Activated naive CD8-positive, alpha-beta T cell treated with anti-CD3 and anti-CD28 coated beads, Interleukin-2, amount 50 U/mL, for 24 hours (primary cell): ENCODE results near the gene LIPT2.

Experiments used
- ATAC-seq: fragments of 150-1000 bp; cut with Tn5 transposase; one replicate; pipeline ENCODE4 v1.10.0; 2021
- DNase-seq: peaks from one replicate; pipeline ENCODE4 v3.0.0; 2021
- H3K27ac Mint-ChIP-seq: one replicate; pipeline ENCODE4 v1.8.0; 2021; ENCODE audit warnings: mild to moderate bottlenecking, mixed read lengths
- H3K27me3 Mint-ChIP-seq: one replicate; pipeline ENCODE4 v1.8.0; 2021; ENCODE audit warnings: mixed read lengths
- H3K36me3 Mint-ChIP-seq: one replicate; pipeline ENCODE4 v1.8.0; 2021; ENCODE audit warnings: low read depth, mixed read lengths
- H3K4me1 Mint-ChIP-seq: one replicate; pipeline ENCODE4 v1.8.0; 2021; ENCODE audit warnings: mixed read lengths
- H3K4me3 Mint-ChIP-seq: one replicate; pipeline ENCODE4 v1.8.0; 2021; ENCODE audit warnings: mild to moderate bottlenecking, moderate library complexity, mixed read lengths
- H3K9me3 Mint-ChIP-seq: one replicate; pipeline ENCODE4 v1.8.0; 2021; ENCODE audit warnings: mixed read lengths

The LIPT2 gene

GRCh38 chr11:74465291-74465708 lies 28.2 kb downstream of the LIPT2 start:
- ATAC-seq (no peak), DNase-seq (no peak)
- Mint-ChIP-seq H3K4me1 (peaks cover 6% of the 10 kb centered on the region), H3K27me3 (peaks cover 33% of the 10 kb centered on the region), H3K4me3 (no peak overlapping the region), H3K36me3 (no peaks in the 10 kb centered on the region), H3K27ac (no peak overlapping the region), H3K9me3 (no peaks in the 10 kb centered on the region)

GRCh38 chr11:74464746-74465145 lies 28.8 kb downstream of the LIPT2 start:
- ATAC-seq (no peak), DNase-seq (no peak)
- H3K27me3 Mint-ChIP-seq = peaks cover 33% of the 10 kb centered on the region
- peaks cover 6% of the 10 kb centered on the region for H3K4me1 Mint-ChIP-seq
- no peaks in the 10 kb centered on the region for H3K9me3 Mint-ChIP-seq
- H3K4me3 Mint-ChIP-seq = no peak overlapping the region
- no peak overlapping the region for H3K27ac Mint-ChIP-seq
- H3K36me3 Mint-ChIP-seq = no peaks in the 10 kb centered on the region

GRCh38 chr11:74463216-74463615 lies 30.3 kb downstream of the LIPT2 start:
- H3K27ac Mint-ChIP-seq = no peak overlapping the region
- H3K4me1 Mint-ChIP-seq = peaks cover 6% of the 10 kb centered on the region
- peaks cover 26% of the 10 kb centered on the region for H3K27me3 Mint-ChIP-seq

GRCh38 chr11:74462631-74463030 lies 30.9 kb downstream of the LIPT2 start:
- H3K9me3 Mint-ChIP-seq = no peaks in the 10 kb centered on the region
- H3K4me3 Mint-ChIP-seq = no peak overlapping the region
- no peak for ATAC-seq
- H3K27ac Mint-ChIP-seq = no peak overlapping the region
- H3K27me3 Mint-ChIP-seq = peaks cover 21% of the 10 kb centered on the region
- no peak for DNase-seq
- H3K36me3 Mint-ChIP-seq = no peaks in the 10 kb centered on the region
- H3K4me1 Mint-ChIP-seq = peaks cover 3% of the 10 kb centered on the region

More at GRCh38 chr11:74463216-74463615, 30.3 kb downstream of the LIPT2 start:
- no peaks in the 10 kb centered on the region for H3K36me3 Mint-ChIP-seq
- DNase-seq (no peak), ATAC-seq (no peak)
- H3K9me3 Mint-ChIP-seq = no peaks in the 10 kb centered on the region
- H3K4me3 Mint-ChIP-seq = no peak overlapping the region

GRCh38 chr11:74462009-74462408 lies 31.5 kb downstream of the LIPT2 start:
- H3K27ac Mint-ChIP-seq = no peak overlapping the region
- no peak overlapping the region for H3K4me3 Mint-ChIP-seq
- H3K9me3 Mint-ChIP-seq = no peaks in the 10 kb centered on the region
- DNase-seq (no peak), ATAC-seq (no peak)
- peaks cover 2% of the 10 kb centered on the region for H3K4me1 Mint-ChIP-seq
- H3K27me3 Mint-ChIP-seq = peaks cover 19% of the 10 kb centered on the region
- H3K36me3 Mint-ChIP-seq = no peaks in the 10 kb centered on the region

GRCh38 chr11:74460481-74461154 lies 32.9 kb downstream of the LIPT2 start:
- H3K27me3 Mint-ChIP-seq = peaks cover 6% of the 10 kb centered on the region
- H3K9me3 Mint-ChIP-seq = no peaks in the 10 kb centered on the region
- DNase-seq = no peak
- no peak for ATAC-seq
- no peak overlapping the region for H3K4me3 Mint-ChIP-seq
- no peaks in the 10 kb centered on the region for H3K36me3 Mint-ChIP-seq
- H3K4me1 Mint-ChIP-seq = no peaks in the 10 kb centered on the region
- H3K27ac Mint-ChIP-seq = no peak overlapping the region

- H3K9me3 Mint-ChIP-seq = no peaks in the 10 kb centered on the region
- no peak overlapping the region for H3K27ac Mint-ChIP-seq
- H3K27me3 Mint-ChIP-seq = peaks cover 4% of the 10 kb centered on the region
- no peak for DNase-seq
- H3K4me3 Mint-ChIP-seq = no peak overlapping the region
- H3K36me3 Mint-ChIP-seq = no peaks in the 10 kb centered on the region
- no peak for ATAC-seq
- no peaks in the 10 kb centered on the region for H3K4me1 Mint-ChIP-seq
These were observed 33.5 kb downstream of the LIPT2 start for GRCh38 chr11:74460065-74460464.

- H3K9me3 Mint-ChIP-seq = no peaks in the 10 kb centered on the region
- DNase-seq (no peak), ATAC-seq (no peak)
- no peaks in the 10 kb centered on the region for H3K4me1 Mint-ChIP-seq
- H3K27ac Mint-ChIP-seq = no peak overlapping the region
- no peaks in the 10 kb centered on the region for H3K36me3 Mint-ChIP-seq
- peaks cover 1% of the 10 kb centered on the region for H3K27me3 Mint-ChIP-seq
- H3K4me3 Mint-ChIP-seq = no peak overlapping the region
These were observed 33.9 kb downstream of the LIPT2 start for GRCh38 chr11:74459584-74459983.

- H3K27me3 Mint-ChIP-seq = peaks cover 3% of the 10 kb centered on the region
- no peaks in the 10 kb centered on the region for H3K9me3 Mint-ChIP-seq
- H3K4me3 Mint-ChIP-seq = no peak overlapping the region
- ATAC-seq (no peak), DNase-seq (no peak)
- H3K27ac Mint-ChIP-seq = no peak overlapping the region
- H3K36me3 Mint-ChIP-seq = no peaks in the 10 kb centered on the region
- H3K4me1 Mint-ChIP-seq = no peaks in the 10 kb centered on the region
These were observed 36.2 kb downstream of the LIPT2 start for GRCh38 chr11:74457356-74457755.

- peaks cover 6% of the 10 kb centered on the region for H3K4me1 Mint-ChIP-seq
- no peak overlapping the region for H3K4me3 Mint-ChIP-seq
- peaks cover 8% of the 10 kb centered on the region for H3K27me3 Mint-ChIP-seq
- no peaks in the 10 kb centered on the region for H3K9me3 Mint-ChIP-seq
- ATAC-seq = peak; percentile 62
- H3K36me3 Mint-ChIP-seq = no peaks in the 10 kb centered on the region
- no peak overlapping the region for H3K27ac Mint-ChIP-seq
- DNase-seq = peak; percentile 70
These were observed 40.0 kb downstream of the LIPT2 start for GRCh38 chr11:74453373-74453975.

GRCh38 chr11:74452366-74452765 lies 41.2 kb downstream of the LIPT2 start:
- Mint-ChIP-seq H3K27ac (no peak overlapping the region), H3K4me3 (no peak overlapping the region), H3K9me3 (no peaks in the 10 kb centered on the region), H3K36me3 (no peaks in the 10 kb centered on the region), H3K4me1 (peaks cover 6% of the 10 kb centered on the region), H3K27me3 (peaks cover 8% of the 10 kb centered on the region)
- no peak for ATAC-seq
- no peak for DNase-seq

- peaks cover 6% of the 10 kb centered on the region for H3K4me1 Mint-ChIP-seq
- H3K9me3 Mint-ChIP-seq = no peaks in the 10 kb centered on the region
- DNase-seq = no peak
- no peak overlapping the region for H3K27ac Mint-ChIP-seq
- ATAC-seq = no peak
- no peaks in the 10 kb centered on the region for H3K36me3 Mint-ChIP-seq
- peaks cover 8% of the 10 kb centered on the region for H3K27me3 Mint-ChIP-seq
- H3K4me3 Mint-ChIP-seq = no peak overlapping the region
These were observed 43.2 kb downstream of the LIPT2 start for GRCh38 chr11:74450318-74450717.

GRCh38 chr11:74449369-74449931 lies 44.1 kb downstream of the LIPT2 start:
- H3K4me3 Mint-ChIP-seq = no peak overlapping the region
- H3K27me3 Mint-ChIP-seq = peaks cover 8% of the 10 kb centered on the region
- DNase-seq = peak; percentile 14
- peaks cover 6% of the 10 kb centered on the region for H3K4me1 Mint-ChIP-seq
- H3K36me3 Mint-ChIP-seq = no peaks in the 10 kb centered on the region
- H3K27ac Mint-ChIP-seq = no peak overlapping the region
- ATAC-seq = peak; percentile 82
- H3K9me3 Mint-ChIP-seq = no peaks in the 10 kb centered on the region

- Mint-ChIP-seq H3K4me1 (peaks cover 6% of the 10 kb centered on the region), H3K27me3 (peaks cover 6% of the 10 kb centered on the region), H3K4me3 (no peak overlapping the region), H3K36me3 (no peaks in the 10 kb centered on the region), H3K9me3 (no peaks in the 10 kb centered on the region), H3K27ac (no peak overlapping the region)
- ATAC-seq = no peak
- DNase-seq = no peak
These were observed 45.8 kb downstream of the LIPT2 start for GRCh38 chr11:74447720-74448119.

- ATAC-seq = no peak
- Mint-ChIP-seq H3K36me3 (no peaks in the 10 kb centered on the region), H3K4me3 (no peak overlapping the region), H3K9me3 (no peaks in the 10 kb centered on the region), H3K27me3 (peaks cover 3% of the 10 kb centered on the region), H3K4me1 (peaks cover 6% of the 10 kb centered on the region), H3K27ac (no peak overlapping the region)
- no peak for DNase-seq
These were observed 47.0 kb downstream of the LIPT2 start for GRCh38 chr11:74446532-74446938.
